Stimulated activated CD4-positive, alpha-beta T cell treated with anti-CD3 and anti-CD28 coated beads, Interleukin-12 subunit alpha, Interleukin-12 subunit beta, amount 100 ng/mL, for 24 hours (primary cell): ENCODE data around the gene PIGT.

Experiments
- DNase-seq, 2 experiments: peaks; one replicate each; pipeline ENCODE4 v3.0.0-alpha.2; 2020; ENCODE audit warnings: low read depth in 2 of 2

Gene PIGT

GRCh38 chr20:45427236-45428149 lies 11.6 kb downstream of the PIGT start:
- no peak for DNase-seq

GRCh38 chr20:45429618-45430017 lies 13.7 kb downstream of the PIGT start:
- DNase-seq, result no peak

DNA sequence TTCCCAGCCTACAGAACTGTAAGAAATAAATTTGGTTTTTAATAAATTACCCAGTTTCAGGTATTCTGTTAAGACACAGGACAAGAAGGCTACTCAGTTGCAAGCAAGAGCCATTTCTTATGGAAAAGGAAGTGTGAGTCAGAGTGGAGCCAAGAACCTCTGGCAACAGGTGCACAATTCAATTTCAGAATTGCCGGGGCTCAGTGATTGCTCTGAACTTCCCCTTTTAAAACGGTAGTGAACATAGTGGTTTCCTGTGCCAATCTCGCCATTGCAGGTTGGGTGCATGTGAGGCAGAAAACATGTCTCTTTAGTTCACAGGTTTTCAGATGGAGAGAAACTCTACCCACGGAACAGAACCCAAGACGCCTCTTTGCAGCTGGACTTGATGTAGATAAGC lies 16.4 kb downstream of the PIGT start:
- DNase-seq, result no peak

DNA sequence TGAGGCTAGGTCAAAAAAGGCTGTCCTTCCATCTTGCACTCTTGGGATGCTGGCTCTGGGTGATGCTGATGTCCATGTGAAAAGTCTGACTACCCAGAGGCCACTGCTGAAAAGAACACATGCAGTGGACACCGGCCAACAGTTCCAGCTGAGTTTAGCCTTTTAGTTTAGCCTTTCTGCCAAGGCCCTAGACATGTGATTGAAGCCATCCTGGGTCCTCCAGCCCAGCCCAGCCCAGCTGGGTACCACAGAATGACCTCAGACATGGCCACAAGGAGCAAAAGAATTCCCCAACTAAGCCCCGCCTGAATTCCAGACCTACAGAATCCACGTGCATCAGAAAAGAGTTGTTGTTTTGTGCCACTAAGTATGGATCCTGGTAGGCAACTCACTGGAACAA lies 17.4 kb downstream of the PIGT start:
- no peak for DNase-seq

- DNase-seq, result no peak
Measured at GRCh38 chr20:45433976-45434375, 18.0 kb downstream of the PIGT start.

GRCh38 chr20:45436732-45437485 lies 21.0 kb downstream of the PIGT start:
- DNase-seq, result peak; percentile 71 to 85

DNA sequence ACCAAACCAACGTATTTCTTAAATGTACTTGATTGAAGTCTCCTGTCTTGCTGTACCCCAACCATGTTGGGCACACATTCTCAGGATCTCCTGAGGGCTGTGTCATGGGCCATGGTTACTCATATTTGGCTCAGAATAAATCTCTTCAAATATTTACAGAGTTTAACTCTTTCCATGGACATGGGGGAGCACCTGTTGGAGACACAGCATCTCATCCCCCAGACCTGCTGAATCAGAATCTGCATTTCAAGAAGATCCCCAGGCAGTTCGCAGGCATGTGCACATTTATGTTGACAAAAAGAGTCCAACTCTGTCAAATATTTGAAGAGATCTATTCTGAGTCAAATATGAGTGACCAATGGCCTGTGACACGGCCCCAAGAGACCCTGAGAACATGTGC lies 24.5 kb downstream of the PIGT start:
- DNase-seq, result no peak

DNA sequence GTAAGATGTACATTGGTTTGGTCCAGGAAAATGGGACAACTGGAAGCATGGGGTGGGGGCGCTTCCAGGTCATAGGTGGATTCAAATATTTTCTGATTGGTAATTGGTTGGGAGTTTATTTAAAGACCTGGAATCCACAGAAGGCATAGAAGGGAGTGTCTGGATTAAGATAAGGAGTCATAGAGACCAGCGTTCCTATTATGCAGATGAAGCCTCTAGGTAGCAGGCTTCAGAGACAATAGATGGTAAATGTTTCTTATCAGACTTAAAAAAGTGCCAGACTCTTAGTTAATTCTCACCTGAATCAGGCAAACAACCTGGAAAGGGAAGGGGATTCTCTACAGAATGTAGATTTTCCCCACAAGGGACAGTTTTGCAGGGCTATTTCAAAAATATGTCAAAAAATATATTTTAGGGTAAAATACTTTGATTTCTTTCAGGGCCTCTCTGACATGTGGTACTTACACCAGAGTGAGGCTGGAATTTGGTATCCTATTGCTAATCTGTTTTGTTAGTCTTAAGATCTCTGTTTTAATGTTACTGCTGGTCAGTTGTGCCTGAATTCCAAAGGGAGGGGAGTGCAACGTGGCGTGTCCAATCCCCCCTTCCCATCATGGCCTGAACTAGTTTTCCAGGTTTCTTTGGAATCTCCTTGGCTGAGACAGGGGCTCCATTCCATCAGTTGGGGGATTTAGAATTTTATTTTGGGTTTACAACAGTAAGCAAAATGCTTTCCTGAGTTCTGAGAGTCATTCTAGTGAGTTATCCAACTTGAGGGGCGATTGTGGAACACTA lies 25.1 kb downstream of the PIGT start:
- no peak for DNase-seq

DNA sequence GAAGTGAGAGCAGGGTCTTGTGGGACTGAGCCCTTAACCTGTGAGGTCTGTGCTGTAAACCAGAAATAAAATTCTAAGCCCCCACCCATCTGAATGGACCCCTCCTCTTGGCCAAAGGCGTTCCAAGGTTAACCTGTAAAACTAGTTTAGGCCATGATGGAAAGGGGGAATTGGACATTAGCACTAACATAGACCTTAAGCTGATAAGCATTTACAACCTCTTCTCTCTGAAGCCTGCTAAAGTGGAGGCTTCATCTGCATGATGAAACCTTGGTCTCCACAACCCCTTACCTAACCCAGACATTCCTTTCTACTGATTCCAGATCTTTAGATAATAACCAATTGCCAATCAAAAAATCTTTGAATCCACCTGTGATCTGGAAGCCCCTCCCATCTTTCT lies 25.8 kb downstream of the PIGT start:
- DNase-seq, result no peak

DNA sequence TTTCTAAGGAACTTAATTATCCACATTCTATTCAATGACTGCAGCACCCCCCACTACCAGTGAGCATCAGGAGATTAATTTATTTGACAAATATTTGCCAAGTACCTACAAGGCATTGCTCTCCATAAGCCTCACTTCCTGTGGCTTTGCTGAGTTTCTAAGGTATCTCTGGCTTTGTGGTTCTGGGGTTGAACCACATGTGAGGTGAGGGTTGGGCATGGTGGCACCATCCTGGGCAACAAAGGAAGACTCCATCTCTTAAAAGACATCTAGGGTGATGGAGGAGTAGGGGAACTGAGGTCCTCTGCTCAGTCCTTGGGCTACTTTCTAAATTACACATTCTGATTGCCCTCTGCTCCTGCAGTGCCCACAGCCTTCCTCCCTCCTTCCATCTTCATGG lies 28.1 kb downstream of the PIGT start:
- no peak for DNase-seq

- peak in 1 of 2 experiments; percentile 31 for DNase-seq
Measured at GRCh38 chr20:45445805-45446562, 30.0 kb downstream of the PIGT start.

- DNase-seq, result no peak
Measured at GRCh38 chr20:45448270-45448669, 32.3 kb downstream of the PIGT start.

DNA sequence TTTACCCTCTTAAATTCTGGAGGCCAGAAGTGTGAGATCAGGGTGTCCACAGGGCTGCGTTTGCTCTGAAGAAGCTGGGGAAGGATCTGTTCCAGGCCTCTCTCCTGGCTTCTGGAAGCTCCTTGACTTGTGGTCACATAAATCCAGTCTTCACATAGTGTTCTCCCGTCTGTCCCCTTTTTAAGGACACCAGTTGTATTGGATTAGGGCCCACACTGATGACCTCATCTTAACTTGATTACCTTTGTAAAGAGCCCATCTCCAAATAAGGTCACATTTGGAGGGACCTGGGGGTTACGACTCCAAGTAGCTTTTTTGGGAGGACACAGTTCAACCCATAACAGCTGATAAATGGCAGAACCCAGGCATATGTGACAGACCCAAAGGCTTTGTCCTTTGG lies 33.6 kb downstream of the PIGT start:
- no peak for DNase-seq

GRCh38 chr20:45450097-45450818 lies 34.3 kb downstream of the PIGT start:
- no peak for DNase-seq

GRCh38 chr20:45452238-45452637 lies 36.3 kb downstream of the PIGT start:
- no peak for DNase-seq

DNA sequence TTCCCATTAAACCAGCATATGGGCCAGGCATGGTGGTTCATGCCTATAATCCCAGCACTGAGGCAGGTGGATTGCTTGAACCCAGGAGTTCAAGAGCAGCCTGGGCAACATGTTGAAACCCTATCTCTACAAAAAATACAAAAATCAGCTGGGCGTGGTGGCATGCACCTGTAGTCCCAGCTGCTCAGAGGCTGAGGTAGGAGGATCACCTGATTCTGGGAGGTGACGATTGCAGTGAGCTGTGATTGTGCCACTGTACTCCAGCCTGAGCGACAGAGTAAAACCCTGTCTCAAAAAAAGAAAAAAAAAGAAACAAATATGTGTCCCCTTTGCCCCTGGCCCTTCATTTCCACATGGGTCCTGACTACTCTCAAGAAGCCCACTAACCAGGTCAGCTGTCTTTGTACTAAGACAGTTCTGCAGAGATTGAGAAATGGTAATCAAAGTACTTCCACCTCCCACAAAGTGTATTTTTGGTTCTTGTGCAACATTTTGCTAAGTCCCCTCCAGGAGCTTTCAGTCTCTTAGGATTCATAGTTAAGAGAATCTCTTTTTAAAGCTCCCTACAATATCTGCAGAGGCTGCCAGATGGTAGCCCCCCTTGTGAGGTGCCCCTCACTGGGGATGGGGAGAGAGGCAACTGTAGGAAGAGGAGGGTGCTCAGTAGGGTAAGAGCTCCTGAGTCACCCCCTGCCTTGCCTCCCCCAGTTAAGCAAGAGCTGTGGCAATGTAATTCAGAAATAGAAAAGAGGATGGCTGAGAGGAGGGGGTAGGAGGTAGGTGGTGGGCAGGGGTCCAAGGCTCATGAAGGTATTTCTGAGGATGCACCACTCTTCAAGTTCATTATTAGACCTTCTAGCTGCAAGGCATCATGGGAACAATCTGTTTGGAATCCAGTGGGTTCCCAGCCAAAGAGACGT lies 37.1 kb downstream of the PIGT start:
- no peak for DNase-seq

DNA sequence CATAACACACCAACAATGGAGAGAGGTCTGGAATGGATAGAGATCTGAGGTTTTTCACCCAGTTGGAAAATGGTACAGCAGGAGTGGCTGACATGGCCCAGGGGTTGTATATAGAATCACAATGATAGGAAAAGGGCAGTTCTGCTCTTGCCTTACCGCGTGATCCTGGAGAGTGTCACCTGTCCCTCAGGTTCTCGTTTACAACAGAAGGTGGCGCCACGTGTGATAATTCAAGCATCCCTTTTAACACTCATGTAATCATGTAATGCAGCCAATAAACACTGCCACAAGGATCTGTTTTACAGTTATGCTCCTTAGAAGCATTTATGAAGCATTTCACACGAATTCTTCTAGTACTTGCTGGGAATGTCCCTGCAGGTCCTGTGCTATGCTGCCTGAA lies 40.7 kb downstream of the PIGT start:
- peak in 1 of 2 experiments; percentile 28 for DNase-seq

GRCh38 chr20:45459606-45460005 lies 43.7 kb downstream of the PIGT start:
- no peak for DNase-seq

DNA sequence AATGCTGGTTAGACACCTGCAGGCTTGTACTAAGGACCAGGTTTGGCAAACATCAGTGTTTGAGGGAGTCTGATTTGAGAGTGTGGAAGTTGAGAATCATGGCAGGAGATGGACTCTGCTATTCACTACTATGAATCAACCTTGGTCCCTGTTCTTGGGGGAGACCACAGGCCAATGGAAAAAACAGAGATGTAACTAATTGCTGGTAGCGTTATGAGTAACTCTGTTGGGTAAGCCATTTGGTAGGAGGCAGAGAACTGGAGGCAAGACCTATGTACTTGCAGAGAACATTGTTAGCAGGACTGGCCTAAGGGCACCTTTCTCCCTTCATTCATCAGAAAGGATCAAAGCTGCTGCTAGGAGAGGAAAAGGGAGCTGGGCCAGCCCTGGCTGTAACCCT lies 45.3 kb downstream of the PIGT start:
- no peak for DNase-seq
